HepG2 (cell line): ENCODE measurements around the gene ASXL1. TPM values are rescaled to one million over a fixed set of nuclear protein-coding genes. Genes with fewer than 3 reads are reported as not detected.

ENCODE experiments used
- ATAC-seq: fragments of 200-7000 bp; cut with Tn5 transposase; 3 replicates; pipeline ENCODE4 v1.9.1; 2020; ENCODE audit warnings: mild to moderate bottlenecking, moderate library complexity
- BruUV-seq: library from RNA; stranded (reverse); fragments of 400-500 nt; replicated peaks from 2 replicates; lab custom pipeline; 2021; lab: Mats Ljungman, UMichigan
- CTCF ChIA-PET: fragments of 300-600 bp; formaldehyde crosslinking; extraction: SDS; loops from one replicate; lab custom pipeline; 2021; ENCODE audit warnings: low total read pairs, inconsistent platforms, low intra/inter-chr PET ratio; lab: Yijun Ruan, JAX
- POLR2A ChIA-PET: fragments of 350-600 bp; sonication (Branson Sonifier 250); formaldehyde crosslinking; loops from one replicate; lab custom pipeline; 2020; ENCODE audit warnings: antibody characterized with exemption, inconsistent platforms; lab: Yijun Ruan, JAX
- DNase-seq: peaks from one replicate; pipeline ENCODE4 v3.0.0-alpha.2; 2015; ENCODE audit warnings: low spot score
- FAIRE-seq: peaks from 3 replicates; lab custom pipeline; 2011; peaks lifted over from hg19 to GRCh38; lab: Jason Lieb, UNC
- H2AFZ ChIP-seq: one replicate; pipeline ENCODE4 v1.6.1; 2011; ENCODE audit warnings: low read length, inconsistent platforms
- H3K27ac ChIP-seq: fragments of 300-600 bp; 3 replicates; pipeline ENCODE4 v1.8.0; 2011; ENCODE audit warnings: mixed run types, mild to moderate bottlenecking, mixed read lengths, low read length, inconsistent platforms; ENCODE audit not compliant: insufficient read depth; ENCODE audit errors: extremely low read length
- H3K27me3 ChIP-seq, 2 experiments: fragments of 200-600 bp in 1 of 2; 2 replicates in 1 of 2; 3 replicates in 1 of 2; pipeline versions ENCODE4 v1.6.0 to v1.8.0; 2011; ENCODE audit warnings: low read length in 2 of 2, mild to moderate bottlenecking in 2 of 2, moderate library complexity in 2 of 2, inconsistent platforms in 1 of 2; ENCODE audit not compliant: insufficient read depth in 2 of 2, control insufficient read depth in 1 of 2
- H3K36me3 ChIP-seq, 2 experiments: fragments of 200-600 bp in 1 of 2; replicated peaks in 1 of 2; 2 replicates in 1 of 2; 3 replicates in 1 of 2; pipeline versions ENCODE4 v1.5.1 to v1.8.0; 2011; ENCODE audit warnings: low read length in 2 of 2, inconsistent platforms in 1 of 2; ENCODE audit not compliant: insufficient read depth in 2 of 2, control insufficient read depth in 1 of 2
- H3K4me1 ChIP-seq: 2 replicates; pipeline ENCODE4 v1.5.1; 2012; ENCODE audit warnings: low read length, inconsistent platforms; ENCODE audit not compliant: insufficient read depth
- H3K4me2 ChIP-seq: 2 replicates; pipeline ENCODE4 v1.6.0; 2011; ENCODE audit warnings: low read depth, low read length, inconsistent platforms
- H3K4me3 ChIP-seq, 3 experiments: fragments of 200-600 bp in 1 of 3; sonication (generic), shearing (Covaris generic) in 1 of 3; replicated peaks in 1 of 3; 2 replicates each; pipeline ENCODE4 v1.5.1; 2011 to 2016; ENCODE audit warnings: low read length in 3 of 3, inconsistent platforms in 2 of 3, low read depth in 2 of 3, mild to moderate bottlenecking in 2 of 3, control low read depth in 1 of 3, mixed read lengths in 1 of 3; ENCODE audit not compliant: insufficient read depth in 1 of 3
- H3K79me2 ChIP-seq: one replicate; pipeline ENCODE4 v1.6.1; 2011; ENCODE audit warnings: low read length, inconsistent platforms; ENCODE audit not compliant: insufficient read depth
- H3K9ac ChIP-seq: 2 replicates; pipeline ENCODE4 v1.6.0; 2011; ENCODE audit warnings: mild to moderate bottlenecking, low read depth, low read length, inconsistent platforms; ENCODE audit not compliant: insufficient read depth
- H3K9me3 ChIP-seq: 2 replicates; pipeline ENCODE4 v1.5.1; 2012; ENCODE audit warnings: mild to moderate bottlenecking, low read length
- H4K20me1 ChIP-seq: 2 replicates; pipeline ENCODE4 v1.6.0; 2011; ENCODE audit warnings: inconsistent platforms, mild to moderate bottlenecking, low read length, moderate library complexity; ENCODE audit not compliant: insufficient read depth
- BRCA1 ChIP-seq: sonication (generic); formaldehyde crosslinking; IDR thresholded peaks from 2 replicates; pipeline ENCODE4 v1.4.0; 2020; ENCODE audit warnings: missing genetic modification reagents
- BRD4 ChIP-seq: sonication (generic); formaldehyde crosslinking; IDR thresholded peaks from 2 replicates; pipeline ENCODE4 v1.4.0; 2020; ENCODE audit warnings: missing genetic modification reagents
- KLF16 ChIP-seq, 2 experiments: sonication (generic) in 1 of 2; formaldehyde crosslinking in 1 of 2; IDR thresholded peaks; 2 replicates each; pipeline versions ENCODE4 v1.6.1 to v1.8.0; 2016 to 2023; ENCODE audit warnings: missing genetic modification reagents in 2 of 2, missing compliant biosample characterization in 1 of 2
- KMT2B ChIP-seq: IDR thresholded peaks from 2 replicates; pipeline ENCODE4 v1.6.1; 2016; ENCODE audit warnings: missing genetic modification reagents, missing compliant biosample characterization
- MIXL1 ChIP-seq: IDR thresholded peaks from 2 replicates; pipeline ENCODE4 v1.6.1; 2016
- NRL ChIP-seq: sonication (generic); formaldehyde crosslinking; IDR thresholded peaks from 2 replicates; pipeline ENCODE4 v1.5.0; 2020; ENCODE audit warnings: missing genetic modification reagents, mild to moderate bottlenecking, moderate library complexity, borderline replicate concordance
- STAG1 ChIP-seq: sonication (generic); formaldehyde crosslinking; IDR thresholded peaks from 2 replicates; pipeline ENCODE4 v1.4.0; 2020; ENCODE audit warnings: missing genetic modification reagents
- SUZ12 ChIP-seq: fragments of 150-350 bp; IDR thresholded peaks from 2 replicates; pipeline ENCODE4 v1.6.1; 2014; ENCODE audit warnings: low read depth, low read length
- ZNF335 ChIP-seq: sonication (generic); formaldehyde crosslinking; IDR thresholded peaks from 2 replicates; pipeline ENCODE4 v1.4.0; 2020; ENCODE audit warnings: missing genetic modification reagents
- ZNF33B ChIP-seq: sonication (generic); formaldehyde crosslinking; IDR thresholded peaks from 2 replicates; pipeline ENCODE4 v1.5.1; 2020; ENCODE audit warnings: mild to moderate bottlenecking, missing genetic modification reagents
- ZNF549 ChIP-seq: sonication (generic); formaldehyde crosslinking; IDR thresholded peaks from 2 replicates; pipeline ENCODE4 v1.5.0; 2020; ENCODE audit warnings: missing genetic modification reagents
- ZNF567 ChIP-seq: sonication (generic); formaldehyde crosslinking; IDR thresholded peaks from 2 replicates; pipeline ENCODE4 v1.8.1; 2023; ENCODE audit warnings: mild to moderate bottlenecking, missing genetic modification reagents, borderline replicate concordance
- ZNF775 ChIP-seq: sonication (generic); formaldehyde crosslinking; IDR thresholded peaks from 2 replicates; pipeline ENCODE4 v1.4.0; 2020; ENCODE audit warnings: missing genetic modification reagents, mild to moderate bottlenecking, moderate library complexity, borderline replicate concordance
- WGBS: methylation state at CpG from one replicate; pipeline ENCODE4 v1.1.6; 2017; ENCODE audit warnings: low lambda C conversion rate; 5-methylcytosine and 5-hydroxymethylcytosine counted together
- in situ Hi-C: cut with HindIII; loops from 2 replicates; pipeline ENCODE4 v1.10.0; 2017; ENCODE audit warnings: low pct_unique_long_range_greater_than_20kb; ENCODE audit not compliant: extremely low pct_ligation_motif_present
- intact Hi-C: fragments of 100-400 bp; cut with micrococcal nuclease; formaldehyde crosslinking; loops from one replicate; pipeline ENCODE4 v1.10.0; 2022; ENCODE audit not compliant: unreplicated experiment
- polyA plus RNA-seq, 8 experiments: library from polyadenylated mRNA; depleted of rRNA in 3 of 8; stranded (reverse) in 7 of 8; unstranded in 1 of 8; fragments of >200 nt; fragmentation: Illumina TruSeq in 4 of 8; extraction: Trizol in 4 of 8; gene quantifications; 2 replicates each; pipeline versions ENCODE4 v1.2.1 to v1.2.3, GENCODE V29; 2011 to 2016; ENCODE audit warnings: low read depth in 4 of 8, missing spikeins in 1 of 8, mixed read lengths in 1 of 8; ENCODE audit not compliant: insufficient read depth in 1 of 8
- total RNA-seq, 5 experiments: library from RNA; depleted of rRNA; stranded (reverse); fragments of >200 nt; fragmentation: Illumina TruSeq; extraction: Trizol; gene quantifications; 2 replicates each; pipeline ENCODE4 v1.2.3, GENCODE V29; 2016; ENCODE audit warnings: low read depth in 1 of 5
- TF ChIP-seq, protein P1 (sequence below): sonication (generic); formaldehyde crosslinking; IDR thresholded peaks from 2 replicates; pipeline ENCODE4 v1.4.0; 2020; ENCODE audit warnings: mild to moderate bottlenecking, missing genetic modification reagents, borderline replicate concordance
- TF ChIP-seq, protein P2 (sequence below): sonication (generic); formaldehyde crosslinking; IDR thresholded peaks from 2 replicates; pipeline ENCODE4 v1.5.1; 2020; ENCODE audit warnings: mild to moderate bottlenecking, missing genetic modification reagents, moderate library complexity
- TF ChIP-seq, protein P3 (sequence below): sonication (generic); formaldehyde crosslinking; IDR thresholded peaks from 2 replicates; pipeline ENCODE4 v1.4.0; 2020; ENCODE audit warnings: missing genetic modification reagents
- TF ChIP-seq, protein P4 (sequence below): sonication (generic); formaldehyde crosslinking; IDR thresholded peaks from 2 replicates; pipeline ENCODE4 v1.5.1; 2020; ENCODE audit warnings: mild to moderate bottlenecking, moderate library complexity, missing genetic modification reagents

The ASXL1 gene
- total and polyA plus RNA-seq, 2 of the 13 experiments (the other 11 are each of a cell fraction or from before 2014, with no cell fraction given), result 62.1 to 74.8 TPM

DNA sequence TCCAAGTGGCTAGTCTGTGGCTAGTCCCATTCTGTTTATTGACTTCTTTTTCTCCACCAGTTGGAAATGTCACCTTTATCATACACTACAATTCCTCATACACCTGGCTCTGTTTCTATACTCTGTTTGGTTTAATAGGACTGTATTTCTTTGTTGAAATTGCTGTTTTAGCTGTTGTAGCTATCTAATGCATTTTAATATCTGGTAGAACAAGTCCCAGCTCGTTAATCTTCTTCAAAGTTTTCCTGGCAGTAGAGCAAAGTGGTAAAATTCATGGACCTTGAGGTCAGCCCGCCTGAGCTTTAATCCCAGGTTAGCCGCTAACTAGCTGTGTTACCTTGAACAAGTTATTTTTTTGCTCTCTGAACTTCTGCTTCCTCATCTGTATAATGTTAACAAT, 9.9 kb upstream of the ASXL1 start:
- H3K9me3 ChIP-seq, result no peaks in the 10 kb centered on the region
- intact Hi-C loops, result no loop called here
- H4K20me1 ChIP-seq, result no peaks in the 10 kb centered on the region
- CTCF ChIA-PET, result no interaction called here
- no peak overlapping the region for H2AFZ ChIP-seq
- H3K79me2 ChIP-seq, result no peaks in the 10 kb centered on the region
- BruUV-seq, result no TSS peak
- in situ Hi-C loops, result no loop called here
- H3K9ac ChIP-seq, result no peak overlapping the region
- 29% methylated on average over 3 of the region's 3 CpGs for WGBS
- POLR2A ChIA-PET, result interaction anchor here (1.0 to 1.6 kb wide), 3 partner anchors 10 to 16 kb away, joined by 3 to 4 read pairs (median 3); partner anchors contain the start of gene ASXL1
- H3K4me1 ChIP-seq, result peaks cover 42% of the 10 kb centered on the region
- peak overlapping the region; percentile 45 for H3K4me2 ChIP-seq
- no peaks in the 10 kb centered on the region for H3K36me3 ChIP-seq
- H3K4me3 ChIP-seq, result no peak overlapping the region
- ATAC-seq, result no peak
- DNase-seq, result no peak
- peak; percentile 40 for FAIRE-seq
- no peaks in the 10 kb centered on the region for H3K27me3 ChIP-seq
- no peak overlapping the region for H3K27ac ChIP-seq
- TF ChIP-seq ZNF775 (CRISPR knock-in tag), result no peak
- no peak for TF ChIP-seq KLF16 (CRISPR knock-in tag; IDR thresholded peaks at IDR 0.05)
- TF ChIP-seq SUZ12, result no peak
- TF ChIP-seq ZNF567 (CRISPR knock-in tag), result no peak
- TF ChIP-seq STAG1 (CRISPR knock-in tag), result peak; percentile 13; the same call in 1 of the 2 replicates
- TF ChIP-seq, protein P1, sequence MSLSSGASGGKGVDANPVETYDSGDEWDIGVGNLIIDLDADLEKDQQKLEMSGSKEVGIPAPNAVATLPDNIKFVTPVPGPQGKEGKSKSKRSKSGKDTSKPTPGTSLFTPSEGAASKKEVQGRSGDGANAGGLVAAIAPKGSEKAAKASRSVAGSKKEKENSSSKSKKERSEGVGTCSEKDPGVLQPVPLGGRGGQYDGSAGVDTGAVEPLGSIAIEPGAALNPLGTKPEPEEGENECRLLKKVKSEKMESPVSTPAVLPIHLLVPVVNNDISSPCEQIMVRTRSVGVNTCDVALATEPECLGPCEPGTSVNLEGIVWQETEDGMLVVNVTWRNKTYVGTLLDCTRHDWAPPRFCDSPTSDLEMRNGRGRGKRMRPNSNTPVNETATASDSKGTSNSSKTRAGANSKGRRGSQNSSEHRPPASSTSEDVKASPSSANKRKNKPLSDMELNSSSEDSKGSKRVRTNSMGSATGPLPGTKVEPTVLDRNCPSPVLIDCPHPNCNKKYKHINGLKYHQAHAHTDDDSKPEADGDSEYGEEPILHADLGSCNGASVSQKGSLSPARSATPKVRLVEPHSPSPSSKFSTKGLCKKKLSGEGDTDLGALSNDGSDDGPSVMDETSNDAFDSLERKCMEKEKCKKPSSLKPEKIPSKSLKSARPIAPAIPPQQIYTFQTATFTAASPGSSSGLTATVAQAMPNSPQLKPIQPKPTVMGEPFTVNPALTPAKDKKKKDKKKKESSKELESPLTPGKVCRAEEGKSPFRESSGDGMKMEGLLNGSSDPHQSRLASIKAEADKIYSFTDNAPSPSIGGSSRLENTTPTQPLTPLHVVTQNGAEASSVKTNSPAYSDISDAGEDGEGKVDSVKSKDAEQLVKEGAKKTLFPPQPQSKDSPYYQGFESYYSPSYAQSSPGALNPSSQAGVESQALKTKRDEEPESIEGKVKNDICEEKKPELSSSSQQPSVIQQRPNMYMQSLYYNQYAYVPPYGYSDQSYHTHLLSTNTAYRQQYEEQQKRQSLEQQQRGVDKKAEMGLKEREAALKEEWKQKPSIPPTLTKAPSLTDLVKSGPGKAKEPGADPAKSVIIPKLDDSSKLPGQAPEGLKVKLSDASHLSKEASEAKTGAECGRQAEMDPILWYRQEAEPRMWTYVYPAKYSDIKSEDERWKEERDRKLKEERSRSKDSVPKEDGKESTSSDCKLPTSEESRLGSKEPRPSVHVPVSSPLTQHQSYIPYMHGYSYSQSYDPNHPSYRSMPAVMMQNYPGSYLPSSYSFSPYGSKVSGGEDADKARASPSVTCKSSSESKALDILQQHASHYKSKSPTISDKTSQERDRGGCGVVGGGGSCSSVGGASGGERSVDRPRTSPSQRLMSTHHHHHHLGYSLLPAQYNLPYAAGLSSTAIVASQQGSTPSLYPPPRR (CRISPR knock-in tag), result no peak
- TF ChIP-seq, protein P2, sequence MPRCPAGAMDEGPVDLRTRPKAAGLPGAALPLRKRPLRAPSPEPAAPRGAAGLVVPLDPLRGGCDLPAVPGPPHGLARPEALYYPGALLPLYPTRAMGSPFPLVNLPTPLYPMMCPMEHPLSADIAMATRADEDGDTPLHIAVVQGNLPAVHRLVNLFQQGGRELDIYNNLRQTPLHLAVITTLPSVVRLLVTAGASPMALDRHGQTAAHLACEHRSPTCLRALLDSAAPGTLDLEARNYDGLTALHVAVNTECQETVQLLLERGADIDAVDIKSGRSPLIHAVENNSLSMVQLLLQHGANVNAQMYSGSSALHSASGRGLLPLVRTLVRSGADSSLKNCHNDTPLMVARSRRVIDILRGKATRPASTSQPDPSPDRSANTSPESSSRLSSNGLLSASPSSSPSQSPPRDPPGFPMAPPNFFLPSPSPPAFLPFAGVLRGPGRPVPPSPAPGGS, result no peak
- TF ChIP-seq BRD4 (CRISPR knock-in tag), result no peak
- TF ChIP-seq BRCA1 (CRISPR knock-in tag), result 0 out of 2 replicates have a peak, but pooled peaks have one; percentile 45
- peak; percentile 59; the same call in 1 of the 2 replicates for TF ChIP-seq MIXL1 (CRISPR knock-in tag)
- TF ChIP-seq, protein P3, sequence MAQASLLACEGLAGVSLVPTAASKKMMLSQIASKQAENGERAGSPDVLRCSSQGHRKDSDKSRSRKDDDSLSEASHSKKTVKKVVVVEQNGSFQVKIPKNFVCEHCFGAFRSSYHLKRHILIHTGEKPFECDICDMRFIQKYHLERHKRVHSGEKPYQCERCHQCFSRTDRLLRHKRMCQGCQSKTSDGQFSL, result no peak
- TF ChIP-seq ZNF335 (CRISPR knock-in tag), result no peak
- TF ChIP-seq NRL (CRISPR knock-in tag), result no peak
- no peak for TF ChIP-seq KMT2B
- TF ChIP-seq, protein P4, sequence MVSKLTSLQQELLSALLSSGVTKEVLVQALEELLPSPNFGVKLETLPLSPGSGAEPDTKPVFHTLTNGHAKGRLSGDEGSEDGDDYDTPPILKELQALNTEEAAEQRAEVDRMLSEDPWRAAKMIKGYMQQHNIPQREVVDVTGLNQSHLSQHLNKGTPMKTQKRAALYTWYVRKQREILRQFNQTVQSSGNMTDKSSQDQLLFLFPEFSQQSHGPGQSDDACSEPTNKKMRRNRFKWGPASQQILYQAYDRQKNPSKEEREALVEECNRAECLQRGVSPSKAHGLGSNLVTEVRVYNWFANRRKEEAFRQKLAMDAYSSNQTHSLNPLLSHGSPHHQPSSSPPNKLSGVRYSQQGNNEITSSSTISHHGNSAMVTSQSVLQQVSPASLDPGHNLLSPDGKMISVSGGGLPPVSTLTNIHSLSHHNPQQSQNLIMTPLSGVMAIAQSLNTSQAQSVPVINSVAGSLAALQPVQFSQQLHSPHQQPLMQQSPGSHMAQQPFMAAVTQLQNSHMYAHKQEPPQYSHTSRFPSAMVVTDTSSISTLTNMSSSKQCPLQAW (CRISPR knock-in tag), result peak; percentile 32; the same call in 1 of the 2 replicates
- no peak for TF ChIP-seq ZNF33B (CRISPR knock-in tag)
- no peak for TF ChIP-seq ZNF549 (CRISPR knock-in tag)
